GM12891 (cell line): ENCODE results near the gene DIO1.
A peak's percentile ranks its signal among the peaks of the same experiment; 100 is the strongest.

Experiments used
- DNase-seq: peaks from one replicate; pipeline ENCODE4 v3.0.0; 2011; ENCODE audit warnings: low spot score; ENCODE audit not compliant: insufficient read length
- FAIRE-seq: peaks from 2 replicates; lab custom pipeline; 2011; peaks lifted over from hg19 to GRCh38; lab: Jason Lieb, UNC
- PAX5 ChIP-seq: IDR thresholded peaks from 2 replicates; pipeline ENCODE4 v1.6.1; 2011; ENCODE audit warnings: low read length, moderate library complexity, mild to moderate bottlenecking; ENCODE audit not compliant: insufficient read depth, severe bottlenecking
- POLR2A ChIP-seq: IDR thresholded peaks from 2 replicates; pipeline ENCODE4 v1.6.1; 2011; ENCODE audit warnings: low read depth, low read length, control low read depth
- POLR2AphosphoS5 ChIP-seq: IDR thresholded peaks from 2 replicates; pipeline ENCODE4 v1.6.1; 2011; ENCODE audit warnings: low read depth, low read length, control low read depth
- POU2F2 ChIP-seq: IDR thresholded peaks from 2 replicates; pipeline ENCODE4 v1.6.1; 2011; ENCODE audit warnings: low read depth, mild to moderate bottlenecking, control low read depth, low read length, moderate library complexity
- SPI1 ChIP-seq: IDR thresholded peaks from 2 replicates; pipeline ENCODE4 v1.6.1; 2011; ENCODE audit warnings: low read depth, low read length, control low read depth
- TAF1 ChIP-seq: IDR thresholded peaks from 2 replicates; pipeline ENCODE4 v1.6.1; 2011; ENCODE audit warnings: low read depth, low read length, control low read depth

The DIO1 gene

GRCh38 chr1:53892911-53893310, 1.1 kb upstream of the DIO1 start:
- TF ChIP-seq POLR2A (no peak), PAX5 (no peak), POLR2AphosphoS5 (no peak), SPI1 (peak; percentile 47)
- FAIRE-seq (no peak), DNase-seq (no peak)

- DNase-seq (no peak), FAIRE-seq (no peak)
- no peak for TF ChIP-seq SPI1
- TF ChIP-seq PAX5 = no peak
- no peak for TF ChIP-seq POLR2A
- no peak for TF ChIP-seq POLR2AphosphoS5
- TF ChIP-seq TAF1 = no peak
- TF ChIP-seq POU2F2 = no peak
These were observed 657 bp downstream of the DIO1 start for GRCh38 chr1:53894644-53895043.

GRCh38 chr1:53895421-53895820, 1.4 kb downstream of the DIO1 start:
- TF ChIP-seq PAX5 = no peak
- TF ChIP-seq SPI1 = no peak
- no peak for TF ChIP-seq POLR2A
- no peak for TF ChIP-seq POLR2AphosphoS5
- TF ChIP-seq TAF1 = no peak
- TF ChIP-seq POU2F2 = no peak
- no peak for FAIRE-seq
- no peak for DNase-seq

GRCh38 chr1:53896635-53897229, 2.7 kb downstream of the DIO1 start:
- TF ChIP-seq TAF1 (no peak), POU2F2 (no peak), SPI1 (no peak), POLR2A (no peak), POLR2AphosphoS5 (no peak), PAX5 (no peak)
- FAIRE-seq (no peak), DNase-seq (no peak)

GRCh38 chr1:53899206-53899628, 5.2 kb downstream of the DIO1 start:
- no peak for DNase-seq
- no peak for FAIRE-seq
- TF ChIP-seq SPI1 = no peak
- TF ChIP-seq POU2F2 = no peak
- TF ChIP-seq TAF1 = no peak
- no peak for TF ChIP-seq POLR2AphosphoS5
- no peak for TF ChIP-seq PAX5
- TF ChIP-seq POLR2A = no peak

GRCh38 chr1:53899708-53900107, 5.7 kb downstream of the DIO1 start:
- TF ChIP-seq TAF1 (no peak), POLR2AphosphoS5 (no peak), POU2F2 (no peak), POLR2A (no peak), SPI1 (no peak), PAX5 (no peak)
- FAIRE-seq (no peak), DNase-seq (no peak)

- FAIRE-seq (no peak), DNase-seq (no peak)
- no peak for TF ChIP-seq PAX5
- TF ChIP-seq POU2F2 = no peak
- no peak for TF ChIP-seq SPI1
- TF ChIP-seq POLR2AphosphoS5 = no peak
- TF ChIP-seq POLR2A = no peak
- no peak for TF ChIP-seq TAF1
These were observed 8.5 kb downstream of the DIO1 start for GRCh38 chr1:53902235-53903138.

GRCh38 chr1:53905509-53905908, 11.5 kb downstream of the DIO1 start:
- TF ChIP-seq POLR2AphosphoS5 (no peak), POLR2A (no peak)
- DNase-seq (no peak), FAIRE-seq (no peak)

- TF ChIP-seq POLR2AphosphoS5 (no peak), PAX5 (no peak), POLR2A (no peak), SPI1 (no peak), TAF1 (no peak), POU2F2 (no peak)
- DNase-seq (no peak), FAIRE-seq (no peak)
These were observed 12.1 kb downstream of the DIO1 start for GRCh38 chr1:53906121-53906520.

GRCh38 chr1:53909946-53910345, 16.0 kb downstream of the DIO1 start:
- FAIRE-seq (no peak), DNase-seq (no peak)
- no peak for TF ChIP-seq PAX5
- no peak for TF ChIP-seq POLR2A
- TF ChIP-seq POU2F2 = no peak
- no peak for TF ChIP-seq SPI1
- no peak for TF ChIP-seq TAF1
- TF ChIP-seq POLR2AphosphoS5 = no peak
